Neuronal stem cell (in vitro differentiated cells): ENCODE results near the gene TIMP2.

ENCODE experiments used
- DNase-seq: peaks from one replicate; pipeline ENCODE4 v3.0.0-alpha.2; 2013; ENCODE audit warnings: low spot score
- H2AFZ ChIP-seq: one replicate; pipeline ENCODE4 v1.6.1; 2013; ENCODE audit warnings: mild to moderate bottlenecking, low read length, inconsistent platforms
- H2AK5ac ChIP-seq: 2 replicates; pipeline ENCODE4 v1.6.1; 2013; ENCODE audit warnings: low read depth, mild to moderate bottlenecking, inconsistent platforms, low read length, moderate library complexity, mixed read lengths
- H2BK120ac ChIP-seq: 2 replicates; pipeline ENCODE4 v1.6.1; 2013; ENCODE audit warnings: low read depth, mild to moderate bottlenecking, inconsistent platforms, low read length, moderate library complexity, mixed read lengths
- H2BK12ac ChIP-seq: one replicate; pipeline ENCODE4 v1.6.1; 2013; ENCODE audit warnings: low read length, inconsistent platforms
- H2BK15ac ChIP-seq: 2 replicates; pipeline ENCODE4 v1.6.1; 2013; ENCODE audit warnings: mild to moderate bottlenecking, low read length, inconsistent platforms, mixed read lengths
- H2BK5ac ChIP-seq: one replicate; pipeline ENCODE4 v1.6.1; 2013; ENCODE audit warnings: inconsistent platforms, mild to moderate bottlenecking, low read length, moderate library complexity
- H3K14ac ChIP-seq: one replicate; pipeline ENCODE4 v1.6.1; 2013; ENCODE audit warnings: low read length, inconsistent platforms
- H3K18ac ChIP-seq: 2 replicates; pipeline ENCODE4 v1.6.1; 2013; ENCODE audit warnings: low read length, inconsistent platforms
- H3K23ac ChIP-seq: 2 replicates; pipeline ENCODE4 v1.6.1; 2013; ENCODE audit warnings: low read depth, mild to moderate bottlenecking, mixed read lengths, low read length, inconsistent platforms; ENCODE audit not compliant: poor library complexity
- H3K27ac ChIP-seq: replicated peaks from 3 replicates; pipeline ENCODE4 v1.5.1; 2013; ENCODE audit warnings: low read length, inconsistent platforms
- H3K27me3 ChIP-seq, 3 experiments: 2 replicates each; pipeline ENCODE4 v1.6.1; 2013; ENCODE audit warnings: low read length in 3 of 3, mild to moderate bottlenecking in 2 of 3, inconsistent platforms in 1 of 3, low read depth in 1 of 3, mixed read lengths in 1 of 3, moderate library complexity in 1 of 3; ENCODE audit not compliant: control insufficient read depth in 3 of 3, insufficient read depth in 3 of 3
- H3K36me3 ChIP-seq, 2 donors: replicated peaks in 1 of 2; 2 replicates each; pipeline ENCODE4 v1.6.1; 2013; ENCODE audit warnings: low read length in 2 of 2; ENCODE audit not compliant: control insufficient read depth in 2 of 2, insufficient read depth in 2 of 2
- H3K4ac ChIP-seq: 2 replicates; pipeline ENCODE4 v1.6.1; 2013; ENCODE audit warnings: inconsistent platforms, mild to moderate bottlenecking, low read length, moderate library complexity
- H3K4me1 ChIP-seq, 2 donors: 1 replicate in 1 of 2; 2 replicates in 1 of 2; pipeline ENCODE4 v1.6.1; 2013; ENCODE audit warnings: low read length in 2 of 2, low read depth in 1 of 2; ENCODE audit not compliant: control insufficient read depth in 2 of 2, insufficient read depth in 1 of 2
- H3K4me2 ChIP-seq: one replicate; pipeline ENCODE4 v1.6.1; 2013; ENCODE audit warnings: mild to moderate bottlenecking, low read length, inconsistent platforms; ENCODE audit not compliant: insufficient read depth, poor library complexity, severe bottlenecking
- H3K4me3 ChIP-seq, 2 donors: 2 replicates each; pipeline ENCODE4 v1.5.1; 2013; ENCODE audit warnings: low read length in 2 of 2, mild to moderate bottlenecking in 2 of 2, inconsistent platforms in 1 of 2, moderate library complexity in 1 of 2
- H3K79me1 ChIP-seq: one replicate; pipeline ENCODE4 v1.6.1; 2013; ENCODE audit warnings: low read depth, mild to moderate bottlenecking, inconsistent platforms, low read length, moderate library complexity
- H3K9ac ChIP-seq: one replicate; pipeline ENCODE4 v1.6.1; 2013; ENCODE audit warnings: mild to moderate bottlenecking, low read depth, low read length, inconsistent platforms; ENCODE audit not compliant: poor library complexity
- H3K9me3 ChIP-seq, 2 donors: replicated peaks in 1 of 2; 2 replicates each; pipeline versions ENCODE3 to v1.6.1; 2013; ENCODE audit warnings: low read length in 2 of 2, mild to moderate bottlenecking in 2 of 2, inconsistent platforms in 1 of 2, low read depth in 1 of 2, mixed read lengths in 1 of 2, moderate library complexity in 1 of 2; ENCODE audit not compliant: control insufficient read depth in 2 of 2, insufficient read depth in 1 of 2
- H4K8ac ChIP-seq: one replicate; pipeline ENCODE4 v1.6.1; 2013; ENCODE audit warnings: low read depth, mild to moderate bottlenecking, inconsistent platforms, low read length, moderate library complexity
- H4K91ac ChIP-seq: one replicate; pipeline ENCODE4 v1.6.1; 2013; ENCODE audit warnings: low read length, low read depth, mild to moderate bottlenecking, inconsistent platforms; ENCODE audit not compliant: poor library complexity
- WGBS, 2 donors: extraction: QIAGEN DNeasy Blood & Tissue Kit; methylation state at CpG; one replicate each; pipeline ENCODE4 v1.1.7; 2013; ENCODE audit warnings: missing lambda C conversion rate in 2 of 2, mixed read lengths in 1 of 2; ENCODE audit not compliant: insufficient read length in 2 of 2, insufficient replicate concordance in 1 of 2; ENCODE audit errors: extremely low coverage in 2 of 2; 5-methylcytosine and 5-hydroxymethylcytosine counted together

Gene TIMP2

GRCh38 chr17:78933959-78934568, 8.9 kb upstream of the TIMP2 start:
- peaks cover 16 to 18% of the 10 kb centered on the region in 2 donors for H3K4me1 ChIP-seq
- H3K18ac ChIP-seq: peak overlapping the region; percentile 91
- no peak overlapping the region for H3K4me3 ChIP-seq
- peak; percentile 72 for DNase-seq
- no peak overlapping the region for H3K4me2 ChIP-seq
- no peaks in the 10 kb centered on the region for H3K36me3 ChIP-seq
- H2BK15ac ChIP-seq: peak overlapping the region; percentile 30
- H2BK12ac ChIP-seq: no peak overlapping the region
- no peak overlapping the region for H3K4ac ChIP-seq
- peaks cover 0 to 8% (median 0%) of the 10 kb centered on the region in 3 experiments for H3K27me3 ChIP-seq
- H2AK5ac ChIP-seq: peak overlapping the region; percentile 5
- peak overlapping the region; percentile 64 for H2AFZ ChIP-seq
- no peak overlapping the region for H3K9ac ChIP-seq
- no peak overlapping the region for H3K23ac ChIP-seq
- H4K91ac ChIP-seq: no peak overlapping the region
- peak overlapping the region; percentile 23 for H3K27ac ChIP-seq
- H2BK120ac ChIP-seq: peak overlapping the region; percentile 7
- no peak overlapping the region for H4K8ac ChIP-seq
- no CpG with 5 or more reads among the region's 16 CpGs for WGBS, 2 donors
- H3K9me3 ChIP-seq: no peaks in the 10 kb centered on the region
- no peaks in the 10 kb centered on the region for H3K79me1 ChIP-seq
- no peak overlapping the region for H2BK5ac ChIP-seq
- no peak overlapping the region for H3K14ac ChIP-seq

DNA sequence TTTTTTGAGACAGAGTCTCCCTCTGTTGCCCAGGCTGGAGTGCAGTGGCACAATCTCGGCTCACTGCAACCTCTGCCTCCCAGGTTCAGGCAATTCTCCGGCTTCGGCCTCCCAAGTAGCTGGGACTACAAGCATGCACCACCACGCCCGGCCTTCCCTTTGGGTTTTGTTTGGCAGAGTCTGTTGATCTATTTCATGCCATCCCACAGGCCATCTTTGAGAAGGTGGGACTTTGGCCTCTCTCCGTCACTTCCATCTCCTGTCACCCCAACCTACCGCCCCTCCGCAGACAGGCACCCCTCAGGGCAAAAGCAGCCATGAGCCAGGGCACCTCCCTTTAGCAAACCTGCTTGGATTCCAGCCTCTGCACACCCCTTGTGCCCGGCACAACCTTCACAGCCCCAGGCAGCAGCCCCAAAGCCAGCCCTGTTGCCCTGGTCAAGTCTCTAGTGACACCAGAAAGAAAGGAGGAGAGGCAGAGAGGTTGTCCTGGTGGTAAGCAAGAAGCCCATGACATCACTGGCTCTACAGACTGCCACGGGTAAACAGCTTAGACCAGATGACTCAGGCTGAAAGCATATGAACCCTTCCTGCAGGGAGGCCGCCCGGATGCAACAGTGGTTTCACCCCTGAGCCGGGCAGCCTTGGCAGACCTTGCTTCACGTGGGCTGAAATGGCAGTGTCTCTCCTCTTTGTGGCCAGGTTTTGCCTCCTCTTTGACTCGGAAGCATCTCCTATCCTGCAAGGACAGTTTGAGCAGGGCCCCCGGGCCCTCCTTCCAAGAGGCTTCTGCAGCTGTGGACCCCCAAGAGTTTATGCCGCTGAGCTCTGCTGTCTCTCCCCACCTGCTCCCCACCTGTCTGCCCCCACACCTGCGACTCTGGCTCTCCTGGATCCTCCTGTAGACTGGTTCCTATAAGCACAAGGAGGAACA, 8.1 kb upstream of the TIMP2 start:
- Histone ChIP-seq H3K9ac (no peak overlapping the region), H3K4me1 (peaks cover 21% of the 10 kb centered on the region in 2 donors), H2BK5ac (no peak overlapping the region), H3K18ac (peak overlapping the region; percentile 91), H3K36me3 (no peaks in the 10 kb centered on the region), H3K4me3 (no peak overlapping the region), H2BK120ac (peak overlapping the region; percentile 7), H3K14ac (no peak overlapping the region), H3K27ac (no peak overlapping the region), H2BK12ac (peak overlapping the region; percentile 18), H2AK5ac (peak overlapping the region; percentile 5), H2BK15ac (peak overlapping the region; percentile 30), H3K4me2 (no peak overlapping the region), H2AFZ (peak overlapping the region; percentile 64), H3K79me1 (no peaks in the 10 kb centered on the region), H3K4ac (no peak overlapping the region), H3K9me3 (no peaks in the 10 kb centered on the region), H3K23ac (no peak overlapping the region), H4K91ac (peak overlapping the region; percentile 65), H3K27me3 (peaks cover 0 to 8% (median 0%) of the 10 kb centered on the region in 3 experiments), H4K8ac (no peak overlapping the region)
- no CpG with 5 or more reads among the region's 18 CpGs for WGBS, 2 donors
- no peak for DNase-seq

- Histone ChIP-seq H2AFZ (no peak overlapping the region), H2BK15ac (peak overlapping the region; percentile 84), H2BK12ac (no peak overlapping the region), H3K36me3 (no peaks in the 10 kb centered on the region), H3K9me3 (no peaks in the 10 kb centered on the region), H3K79me1 (no peaks in the 10 kb centered on the region), H3K27me3 (peaks cover 0 to 4% (median 0%) of the 10 kb centered on the region in 3 experiments), H4K8ac (no peak overlapping the region), H2BK120ac (peak overlapping the region; percentile 22), H3K27ac (no peak overlapping the region), H2AK5ac (peak overlapping the region; percentile 81), H3K23ac (no peak overlapping the region), H3K4me2 (no peak overlapping the region), H2BK5ac (no peak overlapping the region), H4K91ac (no peak overlapping the region), H3K9ac (no peak overlapping the region), H3K4ac (no peak overlapping the region), H3K4me3 (no peak overlapping the region), H3K18ac (peak overlapping the region; percentile 83), H3K14ac (no peak overlapping the region), H3K4me1 (peaks cover 27 to 30% of the 10 kb centered on the region in 2 donors)
- DNase-seq: no peak
- no CpG with 5 or more reads among the region's 31 CpGs for WGBS, 2 donors
Observed at GRCh38 chr17:78929908-78930775, 5.0 kb upstream of the TIMP2 start.
